ENCODE measurements around the gene CNPY1. TPM values are rescaled to one million over a fixed set of nuclear protein-coding genes. Genes with fewer than 3 reads are reported as not detected.

The CNPY1 gene
- total RNA-seq, 1 donor from 2014 or later: not detected

DNA sequence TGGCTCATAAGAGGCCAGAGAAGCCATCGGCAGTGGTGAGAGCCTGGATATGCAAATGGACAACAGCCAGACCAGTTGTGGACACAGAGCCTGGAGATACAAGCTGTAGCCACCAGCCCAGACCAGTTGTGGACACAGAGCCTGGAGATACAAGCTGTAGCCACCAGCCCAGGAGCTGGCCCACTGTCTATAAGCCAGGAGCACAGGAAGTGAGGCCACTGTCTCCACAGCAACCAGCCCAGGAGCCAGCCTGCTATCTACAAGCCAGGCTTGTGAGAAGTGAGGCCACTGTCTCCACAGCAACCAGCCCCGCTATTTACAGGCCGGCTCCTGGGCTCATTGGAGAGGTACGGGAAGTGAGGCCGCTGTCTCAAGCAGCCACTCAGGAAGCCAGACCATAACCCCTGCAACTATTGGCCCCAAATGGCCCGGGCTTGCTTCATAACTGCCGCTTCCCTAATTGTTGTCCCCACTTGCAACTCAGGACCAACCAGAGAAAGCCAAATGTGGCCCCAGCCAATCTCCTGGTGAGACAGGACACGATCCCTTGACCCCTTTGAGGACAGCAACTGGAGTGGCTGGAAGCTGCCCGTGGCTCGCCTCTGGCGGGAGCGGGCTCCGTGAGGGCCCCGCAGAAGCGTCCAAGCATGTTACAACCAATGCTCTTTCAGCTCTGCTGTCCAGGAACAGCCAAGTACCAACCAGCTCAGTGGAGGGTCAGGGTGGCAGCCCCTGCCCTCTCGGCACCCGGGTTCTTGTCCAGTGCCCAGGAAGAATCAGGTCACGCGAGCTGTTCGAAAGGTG lies 44.1 kb upstream of the CNPY1 start:
- TF ChIP-seq, protein P1, sequence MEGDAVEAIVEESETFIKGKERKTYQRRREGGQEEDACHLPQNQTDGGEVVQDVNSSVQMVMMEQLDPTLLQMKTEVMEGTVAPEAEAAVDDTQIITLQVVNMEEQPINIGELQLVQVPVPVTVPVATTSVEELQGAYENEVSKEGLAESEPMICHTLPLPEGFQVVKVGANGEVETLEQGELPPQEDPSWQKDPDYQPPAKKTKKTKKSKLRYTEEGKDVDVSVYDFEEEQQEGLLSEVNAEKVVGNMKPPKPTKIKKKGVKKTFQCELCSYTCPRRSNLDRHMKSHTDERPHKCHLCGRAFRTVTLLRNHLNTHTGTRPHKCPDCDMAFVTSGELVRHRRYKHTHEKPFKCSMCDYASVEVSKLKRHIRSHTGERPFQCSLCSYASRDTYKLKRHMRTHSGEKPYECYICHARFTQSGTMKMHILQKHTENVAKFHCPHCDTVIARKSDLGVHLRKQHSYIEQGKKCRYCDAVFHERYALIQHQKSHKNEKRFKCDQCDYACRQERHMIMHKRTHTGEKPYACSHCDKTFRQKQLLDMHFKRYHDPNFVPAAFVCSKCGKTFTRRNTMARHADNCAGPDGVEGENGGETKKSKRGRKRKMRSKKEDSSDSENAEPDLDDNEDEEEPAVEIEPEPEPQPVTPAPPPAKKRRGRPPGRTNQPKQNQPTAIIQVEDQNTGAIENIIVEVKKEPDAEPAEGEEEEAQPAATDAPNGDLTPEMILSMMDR (IDR thresholded peaks at IDR 0.05; ENCODE audit: partially characterized antibody, unreplicated experiment): no peak
- no peak overlapping the region for H3K4me3 Mint-ChIP-seq (ENCODE audit: unreplicated experiment)
- H3K9me3 Mint-ChIP-seq (ENCODE audit: unreplicated experiment): peaks cover 8% of the 10 kb centered on the region
- H3K27me3 Mint-ChIP-seq (ENCODE audit: unreplicated experiment): peaks cover 10% of the 10 kb centered on the region
- peaks cover 10% of the 10 kb centered on the region for H3K4me1 Mint-ChIP-seq (ENCODE audit: low read depth, unreplicated experiment)
- no peak overlapping the region for H3K27ac Mint-ChIP-seq (ENCODE audit: unreplicated experiment)
- no peak for DNase-seq
- H3K36me3 Mint-ChIP-seq (ENCODE audit: unreplicated experiment): no peaks in the 10 kb centered on the region

DNA sequence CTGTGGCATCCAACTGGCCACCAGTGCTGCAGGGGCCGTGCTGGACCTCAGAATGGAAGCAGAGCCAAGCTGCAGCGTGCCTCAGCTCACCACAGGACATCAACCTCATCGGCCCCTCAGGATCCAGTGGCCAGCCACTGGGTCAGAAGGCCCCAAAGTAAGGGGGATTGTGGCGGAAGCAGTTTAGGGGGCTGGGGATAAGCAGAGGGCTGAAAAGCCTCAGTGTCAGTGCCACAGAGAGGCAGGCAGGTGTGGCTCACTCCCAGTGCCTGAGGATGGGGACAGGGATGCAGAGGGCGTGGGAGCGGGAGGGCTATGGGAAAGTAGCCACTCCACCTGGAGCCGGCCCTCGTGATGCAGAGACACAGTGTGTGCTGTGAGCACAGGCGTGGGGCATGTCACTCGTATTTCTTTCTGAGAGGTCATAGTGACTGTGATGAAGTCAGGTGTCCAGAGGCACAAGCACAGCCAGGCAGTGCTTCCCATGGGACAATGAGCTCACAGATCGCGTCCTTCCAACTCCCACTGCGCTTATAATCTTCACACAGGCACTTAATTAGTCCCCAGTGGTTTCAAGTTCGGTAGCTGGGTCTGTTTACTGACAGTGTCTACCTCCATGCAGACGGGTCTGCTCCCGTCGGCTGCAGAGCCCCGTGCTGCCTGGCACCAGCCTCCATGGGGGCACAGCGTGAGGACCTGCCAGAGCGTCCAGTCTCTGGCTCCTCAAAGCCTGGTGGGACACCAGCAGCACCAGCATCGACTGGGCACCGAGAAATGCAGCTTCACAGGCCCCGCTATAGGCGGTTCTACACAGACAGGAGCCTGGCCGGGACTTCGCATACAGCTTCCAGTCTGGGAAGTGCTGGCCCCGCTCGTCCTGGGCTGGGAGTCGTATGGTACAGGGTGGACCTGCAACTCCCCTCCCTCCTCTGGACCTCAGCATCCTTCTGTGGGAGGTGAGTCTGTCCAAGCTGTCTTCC lies 42.9 kb upstream of the CNPY1 start:
- Mint-ChIP-seq H3K36me3 (ENCODE audit: unreplicated experiment) (no peaks in the 10 kb centered on the region), H3K4me3 (ENCODE audit: unreplicated experiment) (no peak overlapping the region), H3K27ac (ENCODE audit: unreplicated experiment) (no peak overlapping the region), H3K9me3 (ENCODE audit: unreplicated experiment) (peaks cover 9% of the 10 kb centered on the region), H3K4me1 (ENCODE audit: low read depth, unreplicated experiment) (peaks cover 10% of the 10 kb centered on the region), H3K27me3 (ENCODE audit: unreplicated experiment) (peaks cover 11% of the 10 kb centered on the region)
- TF ChIP-seq, protein P1 (IDR thresholded peaks at IDR 0.05; ENCODE audit: partially characterized antibody, unreplicated experiment): no peak
- no peak for DNase-seq

DNA sequence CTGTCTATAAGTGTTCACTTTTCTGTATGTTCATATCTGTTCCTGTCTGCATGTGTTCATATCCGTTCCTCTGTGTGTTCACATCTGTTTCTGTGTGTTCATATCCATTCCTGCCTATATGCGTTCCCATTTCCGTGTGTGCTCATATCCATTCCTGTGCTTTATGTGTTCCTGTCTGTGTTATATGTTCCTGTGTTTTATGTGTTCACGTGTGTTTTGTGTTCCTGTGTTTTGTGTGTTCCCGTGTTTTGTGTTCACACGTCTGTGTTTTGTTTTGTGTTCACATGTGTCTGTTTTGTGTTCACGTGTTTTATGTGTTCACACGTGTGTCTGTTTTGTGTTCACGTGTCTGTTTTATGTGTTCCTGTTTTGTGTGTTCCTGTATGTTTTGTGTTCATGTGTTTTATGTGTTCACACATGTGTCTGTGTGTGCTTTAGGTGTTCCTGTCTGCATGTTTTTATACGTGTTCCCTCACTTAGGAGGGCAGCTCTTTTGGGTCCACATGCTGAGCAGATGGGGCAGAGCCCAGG lies 42.2 kb upstream of the CNPY1 start:
- H3K4me3 Mint-ChIP-seq (ENCODE audit: unreplicated experiment): no peak overlapping the region
- peaks cover 9% of the 10 kb centered on the region for H3K9me3 Mint-ChIP-seq (ENCODE audit: unreplicated experiment)
- H3K36me3 Mint-ChIP-seq (ENCODE audit: unreplicated experiment): no peaks in the 10 kb centered on the region
- no peak overlapping the region for H3K27ac Mint-ChIP-seq (ENCODE audit: unreplicated experiment)
- DNase-seq: no peak
- H3K27me3 Mint-ChIP-seq (ENCODE audit: unreplicated experiment): peaks cover 12% of the 10 kb centered on the region
- peaks cover 6% of the 10 kb centered on the region for H3K4me1 Mint-ChIP-seq (ENCODE audit: low read depth, unreplicated experiment)
- TF ChIP-seq, protein P1 (IDR thresholded peaks at IDR 0.05; ENCODE audit: partially characterized antibody, unreplicated experiment): no peak

DNA sequence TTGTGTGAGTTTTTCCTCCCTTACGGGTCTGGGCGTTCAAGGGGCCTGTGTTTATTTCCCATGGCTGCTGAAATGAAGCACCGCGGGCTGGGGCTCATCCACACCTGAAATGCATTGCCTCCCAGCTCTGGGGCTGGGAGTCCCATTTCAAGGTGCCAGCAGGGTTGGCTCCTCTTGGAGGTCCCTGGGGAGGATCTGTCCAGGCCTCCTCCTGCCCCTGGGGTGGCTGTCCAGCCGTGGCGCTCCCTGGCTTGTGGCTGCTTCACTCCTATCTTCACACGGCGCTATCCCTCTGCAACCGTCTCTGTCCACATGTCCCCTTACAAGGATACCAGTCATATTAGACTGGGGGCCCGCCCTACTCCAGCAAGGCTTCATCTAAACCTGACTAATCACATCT lies 41.1 kb upstream of the CNPY1 start:
- no peak overlapping the region for H3K4me3 Mint-ChIP-seq (ENCODE audit: unreplicated experiment)
- TF ChIP-seq, protein P1 (IDR thresholded peaks at IDR 0.05; ENCODE audit: partially characterized antibody, unreplicated experiment): no peak
- no peak overlapping the region for H3K27ac Mint-ChIP-seq (ENCODE audit: unreplicated experiment)
- H3K27me3 Mint-ChIP-seq (ENCODE audit: unreplicated experiment): peaks cover 10% of the 10 kb centered on the region
- DNase-seq: no peak
- H3K9me3 Mint-ChIP-seq (ENCODE audit: unreplicated experiment): peaks cover 9% of the 10 kb centered on the region
- H3K4me1 Mint-ChIP-seq (ENCODE audit: low read depth, unreplicated experiment): peaks cover 5% of the 10 kb centered on the region
- H3K36me3 Mint-ChIP-seq (ENCODE audit: unreplicated experiment): no peaks in the 10 kb centered on the region
